Prostate gland (tissue), 2 donors: Measurements from ENCODE around the gene ISL1.

ENCODE experiments used
- POLR2A ChIP-seq: fragments of 450-650 bp; IDR thresholded peaks from one replicate; pipeline ENCODE4 v1.6.1; 2016; ENCODE audit warnings: antibody characterized with exemption, mild to moderate bottlenecking
- POLR2AphosphoS5 ChIP-seq: sonication (generic); formaldehyde crosslinking; IDR thresholded peaks from one replicate; pipeline ENCODE4 v1.6.1; 2017; ENCODE audit warnings: antibody characterized with exemption
- TF ChIP-seq, protein P1 (sequence below), 4 experiments: fragments of 200-600 bp in 2 of 4; fragments of 450-650 bp in 2 of 4; sonication (generic) in 2 of 4; IDR thresholded peaks; 1 replicate in 3 of 4; 2 replicates in 1 of 4; pipeline ENCODE4 v1.5.1; 2016 to 2019; ENCODE audit warnings: antibody characterized with exemption in 4 of 4, mild to moderate bottlenecking in 2 of 4, moderate library complexity in 2 of 4

DNA sequence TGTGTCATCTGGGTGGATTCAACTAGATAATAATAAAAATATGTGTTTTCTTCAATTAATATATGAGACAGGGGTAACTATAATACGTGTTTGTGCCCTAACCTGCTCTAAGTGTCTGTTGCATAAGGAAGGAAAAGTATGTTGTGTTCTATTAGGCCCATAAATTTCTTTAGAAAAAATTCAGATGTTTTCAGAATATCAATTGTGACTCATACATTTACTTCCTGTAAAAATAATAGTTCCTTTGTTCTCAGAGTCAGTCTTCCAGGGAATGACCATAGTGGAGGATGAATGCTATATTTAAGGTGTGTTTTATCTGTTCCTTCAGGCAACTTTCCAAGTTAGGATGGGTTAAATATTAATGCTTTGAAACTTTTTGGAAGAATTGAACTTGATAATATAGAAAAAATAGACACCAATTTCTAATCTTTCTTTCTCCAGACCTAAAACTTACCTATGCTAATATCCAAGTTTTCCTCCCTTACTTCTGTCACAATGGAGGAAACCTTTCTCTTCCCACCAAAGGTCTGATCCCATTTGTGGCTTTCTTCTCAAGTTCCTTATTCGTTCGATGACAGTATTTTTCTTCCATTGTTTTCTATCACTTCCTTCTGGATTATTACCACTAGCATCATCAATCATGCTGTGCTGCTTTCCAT is 49.9 kb downstream of the ISL1 start:
- TF ChIP-seq POLR2A (no peak), POLR2AphosphoS5 (no peak)
- TF ChIP-seq, protein P1, sequence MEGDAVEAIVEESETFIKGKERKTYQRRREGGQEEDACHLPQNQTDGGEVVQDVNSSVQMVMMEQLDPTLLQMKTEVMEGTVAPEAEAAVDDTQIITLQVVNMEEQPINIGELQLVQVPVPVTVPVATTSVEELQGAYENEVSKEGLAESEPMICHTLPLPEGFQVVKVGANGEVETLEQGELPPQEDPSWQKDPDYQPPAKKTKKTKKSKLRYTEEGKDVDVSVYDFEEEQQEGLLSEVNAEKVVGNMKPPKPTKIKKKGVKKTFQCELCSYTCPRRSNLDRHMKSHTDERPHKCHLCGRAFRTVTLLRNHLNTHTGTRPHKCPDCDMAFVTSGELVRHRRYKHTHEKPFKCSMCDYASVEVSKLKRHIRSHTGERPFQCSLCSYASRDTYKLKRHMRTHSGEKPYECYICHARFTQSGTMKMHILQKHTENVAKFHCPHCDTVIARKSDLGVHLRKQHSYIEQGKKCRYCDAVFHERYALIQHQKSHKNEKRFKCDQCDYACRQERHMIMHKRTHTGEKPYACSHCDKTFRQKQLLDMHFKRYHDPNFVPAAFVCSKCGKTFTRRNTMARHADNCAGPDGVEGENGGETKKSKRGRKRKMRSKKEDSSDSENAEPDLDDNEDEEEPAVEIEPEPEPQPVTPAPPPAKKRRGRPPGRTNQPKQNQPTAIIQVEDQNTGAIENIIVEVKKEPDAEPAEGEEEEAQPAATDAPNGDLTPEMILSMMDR (IDR thresholded peaks at IDR 0.05) = no peak
